Transverse colon (tissue), 4 donors: ENCODE data around the gene EPB41L4B. TPM values are rescaled to one million over a fixed set of nuclear protein-coding genes. Genes with fewer than 3 reads are reported as not detected.
A peak's percentile ranks its signal among the peaks of the same experiment; 100 is the strongest.

Source experiments
- DNase-seq: peaks from one replicate; pipeline ENCODE4 v3.0.0-alpha.2; 2019
- H3K27ac ChIP-seq, 4 donors: fragments of 200-600 bp; sonication (generic); 2 replicates each; pipeline ENCODE4 v1.5.1; 2016 to 2018; ENCODE audit warnings: inconsistent platforms in 4 of 4
- H3K27me3 ChIP-seq: fragments of 200-600 bp; sonication (generic); 2 replicates; pipeline ENCODE4 v1.5.1; 2017; ENCODE audit warnings: inconsistent platforms
- H3K36me3 ChIP-seq, 4 donors: fragments of 200-600 bp; sonication (generic); 2 replicates each; pipeline ENCODE4 v1.5.1; 2017 to 2019; ENCODE audit warnings: inconsistent platforms in 4 of 4
- H3K4me1 ChIP-seq, 4 donors: fragments of 200-600 bp; sonication (generic); 2 replicates each; pipeline ENCODE4 v1.5.1; 2017 to 2020; ENCODE audit warnings: inconsistent platforms in 4 of 4
- H3K4me3 ChIP-seq, 4 donors: fragments of 200-600 bp; sonication (generic); 1 replicate in 1 of 4; 2 replicates in 3 of 4; pipeline versions ENCODE4 v1.5.1 to v1.6.1; 2017 to 2019; ENCODE audit warnings: inconsistent platforms in 4 of 4
- H3K9me3 ChIP-seq, 2 donors: fragments of 200-600 bp; sonication (generic); 2 replicates each; pipeline ENCODE4 v1.5.1; 2017 to 2019; ENCODE audit warnings: inconsistent platforms in 2 of 2
- EP300 ChIP-seq: sonication (generic); formaldehyde crosslinking; IDR thresholded peaks from one replicate; pipeline ENCODE4 v1.6.1; 2017; ENCODE audit warnings: antibody characterized with exemption, low read depth
- POLR2A ChIP-seq: fragments of 450-650 bp; IDR thresholded peaks from one replicate; pipeline ENCODE4 v1.6.1; 2016; ENCODE audit warnings: antibody characterized with exemption, mild to moderate bottlenecking, moderate library complexity
- POLR2AphosphoS5 ChIP-seq, 3 donors: sonication (generic); formaldehyde crosslinking; IDR thresholded peaks; one replicate each; pipeline ENCODE4 v1.6.1; 2016; ENCODE audit warnings: antibody characterized with exemption in 3 of 3
- WGBS, 2 donors: methylation state at CpG; one replicate each; pipeline ENCODE4 v1.1.5; 2018; ENCODE audit warnings: low coverage in 1 of 2; 5-methylcytosine and 5-hydroxymethylcytosine counted together
- in situ Hi-C, 4 donors: fragments of 200-750 bp; cut with MboI; loops; one replicate each; pipeline versions ENCODE4 v1.15.0 to v1.15.1; 2017; ENCODE audit warnings: low sequenced_read_pairs in 3 of 4, low pct_ligation_motif_present in 1 of 4, low pct_unique_long_range_greater_than_20kb in 1 of 4
- intact Hi-C: fragments of 100-400 bp; cut with DNase I; formaldehyde crosslinking; loops from one replicate; pipeline ENCODE4 v1.15.1; 2023; ENCODE audit warnings: low total_unique reads
- total RNA-seq, 4 donors: library from RNA; depleted of rRNA; stranded (reverse); fragments of >200 nt; gene quantifications; one replicate each; pipeline ENCODE4 v1.1.0, GENCODE V29; 2016
- TF ChIP-seq, protein P1 (sequence below), 5 experiments: fragments of 200-600 bp in 3 of 5; fragments of 450-650 bp in 2 of 5; sonication (generic) in 3 of 5; IDR thresholded peaks; 1 replicate in 2 of 5; 2 replicates in 3 of 5; pipeline ENCODE4 v1.5.1; 2016 to 2017; ENCODE audit warnings: antibody characterized with exemption in 5 of 5, inconsistent platforms in 3 of 5, mild to moderate bottlenecking in 2 of 5, moderate library complexity in 1 of 5

The EPB41L4B gene
- total RNA-seq, 4 donors from 2014 or later: 76.8 to 159 (median 110) TPM

DNA sequence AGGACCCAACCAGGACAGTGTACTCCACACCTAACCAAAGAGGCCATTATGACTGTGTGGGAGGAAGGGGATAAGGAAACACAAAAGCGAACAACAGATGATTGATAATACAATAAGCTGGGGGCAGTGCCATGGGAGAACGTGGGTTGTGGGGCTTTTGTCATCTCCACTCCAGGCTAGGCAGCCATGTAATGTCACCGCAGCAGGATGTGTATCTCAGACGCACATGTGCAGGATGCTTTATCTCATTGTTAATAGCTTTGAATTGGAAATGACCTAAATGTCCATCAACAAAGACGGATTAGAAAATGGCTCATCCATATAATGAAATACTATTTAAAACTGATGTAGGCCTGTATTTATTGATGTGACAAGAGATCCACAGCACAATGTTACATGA is 51.0 kb downstream of the EPB41L4B start:
- in situ Hi-C loops: no loop called here
- no peaks in the 10 kb centered on the region for H3K36me3 ChIP-seq
- no peak for TF ChIP-seq EP300
- no peak for TF ChIP-seq POLR2A
- TF ChIP-seq POLR2AphosphoS5 (IDR thresholded peaks at IDR 0.05): no peak
- TF ChIP-seq, protein P1, sequence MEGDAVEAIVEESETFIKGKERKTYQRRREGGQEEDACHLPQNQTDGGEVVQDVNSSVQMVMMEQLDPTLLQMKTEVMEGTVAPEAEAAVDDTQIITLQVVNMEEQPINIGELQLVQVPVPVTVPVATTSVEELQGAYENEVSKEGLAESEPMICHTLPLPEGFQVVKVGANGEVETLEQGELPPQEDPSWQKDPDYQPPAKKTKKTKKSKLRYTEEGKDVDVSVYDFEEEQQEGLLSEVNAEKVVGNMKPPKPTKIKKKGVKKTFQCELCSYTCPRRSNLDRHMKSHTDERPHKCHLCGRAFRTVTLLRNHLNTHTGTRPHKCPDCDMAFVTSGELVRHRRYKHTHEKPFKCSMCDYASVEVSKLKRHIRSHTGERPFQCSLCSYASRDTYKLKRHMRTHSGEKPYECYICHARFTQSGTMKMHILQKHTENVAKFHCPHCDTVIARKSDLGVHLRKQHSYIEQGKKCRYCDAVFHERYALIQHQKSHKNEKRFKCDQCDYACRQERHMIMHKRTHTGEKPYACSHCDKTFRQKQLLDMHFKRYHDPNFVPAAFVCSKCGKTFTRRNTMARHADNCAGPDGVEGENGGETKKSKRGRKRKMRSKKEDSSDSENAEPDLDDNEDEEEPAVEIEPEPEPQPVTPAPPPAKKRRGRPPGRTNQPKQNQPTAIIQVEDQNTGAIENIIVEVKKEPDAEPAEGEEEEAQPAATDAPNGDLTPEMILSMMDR (IDR thresholded peaks at IDR 0.05): no peak
- no peaks in the 10 kb centered on the region for H3K27me3 ChIP-seq
- H3K4me1 ChIP-seq: peaks cover 15 to 27% (median 18%) of the 10 kb centered on the region in 4 donors
- H3K27ac ChIP-seq: no peak overlapping the region
- intact Hi-C loops: loop anchor here (10.0 kb wide), 1 partner anchor 1315 kb away; no protein-coding TSS in a partner anchor
- WGBS, 2 donors: 81 to 82% methylated on average over 5 of the region's 5 CpGs
- H3K9me3 ChIP-seq: no peaks in the 10 kb centered on the region
- H3K4me3 ChIP-seq: no peak overlapping the region
- DNase-seq: no peak

DNA sequence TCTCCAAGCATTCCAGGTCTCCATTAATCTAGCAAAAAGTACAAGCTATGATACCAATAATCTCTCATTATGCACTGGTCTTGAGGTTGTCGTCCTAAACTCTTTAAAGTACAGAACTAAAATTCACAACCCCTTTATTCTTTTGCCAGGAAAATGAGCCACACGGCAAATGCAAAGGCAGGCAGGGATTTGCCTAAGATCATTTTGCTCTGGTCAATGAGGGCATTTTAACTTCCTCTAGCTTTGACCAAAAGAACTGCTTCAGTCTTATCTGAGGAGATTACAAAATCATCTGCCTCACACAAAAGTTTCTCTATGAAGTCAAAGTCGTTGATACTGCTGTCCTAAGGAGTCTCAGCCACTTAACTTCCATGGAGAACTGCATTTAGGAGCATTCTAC is 51.8 kb downstream of the EPB41L4B start:
- H3K4me1 ChIP-seq: peaks cover 8 to 21% (median 11%) of the 10 kb centered on the region in 4 donors
- in situ Hi-C loops (no loop called here), intact Hi-C loops (loop anchor here (10.0 kb wide), 1 partner anchor 1316 kb away; no protein-coding TSS in a partner anchor)
- H3K36me3 ChIP-seq: no peaks in the 10 kb centered on the region
- 73 to 95% methylated on average over 2 to 3 of the region's 3 CpGs for WGBS, 2 donors
- TF ChIP-seq EP300: no peak
- TF ChIP-seq POLR2AphosphoS5 (IDR thresholded peaks at IDR 0.05): no peak
- TF ChIP-seq, protein P1 (IDR thresholded peaks at IDR 0.05): no peak
- TF ChIP-seq POLR2A: no peak
- DNase-seq: no peak
- no peak overlapping the region for H3K4me3 ChIP-seq
- H3K27ac ChIP-seq: no peak overlapping the region
- no peaks in the 10 kb centered on the region for H3K9me3 ChIP-seq
- no peaks in the 10 kb centered on the region for H3K27me3 ChIP-seq

DNA sequence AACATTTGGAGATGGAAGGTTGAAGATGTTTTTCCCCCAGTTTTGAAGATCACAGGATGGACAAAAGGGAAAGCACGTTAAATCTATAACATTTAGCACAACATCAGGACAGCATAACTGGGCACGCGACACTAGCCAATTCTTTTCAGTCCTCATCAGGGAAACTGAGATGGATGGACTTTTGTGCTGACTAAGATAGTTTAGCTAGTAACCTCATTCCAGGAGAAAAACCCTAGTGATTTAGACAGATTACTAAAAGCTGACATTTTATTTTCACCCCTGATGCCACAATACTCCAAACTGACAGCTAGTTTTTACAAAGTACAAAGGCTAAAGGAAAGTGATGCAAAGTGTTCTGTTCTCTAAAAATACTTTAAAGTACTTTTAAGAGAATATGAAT is 53.3 kb downstream of the EPB41L4B start:
- Histone ChIP-seq H3K27me3 (no peaks in the 10 kb centered on the region), H3K4me1 (peaks cover 0 to 11% (median 5%) of the 10 kb centered on the region in 4 donors), H3K9me3 (no peaks in the 10 kb centered on the region), H3K27ac (no peak overlapping the region), H3K36me3 (no peaks in the 10 kb centered on the region), H3K4me3 (no peak overlapping the region)
- in situ Hi-C loops: no loop called here
- 91 to 100% methylated on average over 3 of the region's 3 CpGs for WGBS, 2 donors
- no peak for DNase-seq
- TF ChIP-seq, protein P1 (IDR thresholded peaks at IDR 0.05): no peak
- TF ChIP-seq POLR2A (no peak), POLR2AphosphoS5 (IDR thresholded peaks at IDR 0.05) (no peak), EP300 (no peak)
- intact Hi-C loops: loop anchor here (10.0 kb wide), 1 partner anchor 1317 kb away; no protein-coding TSS in a partner anchor

DNA sequence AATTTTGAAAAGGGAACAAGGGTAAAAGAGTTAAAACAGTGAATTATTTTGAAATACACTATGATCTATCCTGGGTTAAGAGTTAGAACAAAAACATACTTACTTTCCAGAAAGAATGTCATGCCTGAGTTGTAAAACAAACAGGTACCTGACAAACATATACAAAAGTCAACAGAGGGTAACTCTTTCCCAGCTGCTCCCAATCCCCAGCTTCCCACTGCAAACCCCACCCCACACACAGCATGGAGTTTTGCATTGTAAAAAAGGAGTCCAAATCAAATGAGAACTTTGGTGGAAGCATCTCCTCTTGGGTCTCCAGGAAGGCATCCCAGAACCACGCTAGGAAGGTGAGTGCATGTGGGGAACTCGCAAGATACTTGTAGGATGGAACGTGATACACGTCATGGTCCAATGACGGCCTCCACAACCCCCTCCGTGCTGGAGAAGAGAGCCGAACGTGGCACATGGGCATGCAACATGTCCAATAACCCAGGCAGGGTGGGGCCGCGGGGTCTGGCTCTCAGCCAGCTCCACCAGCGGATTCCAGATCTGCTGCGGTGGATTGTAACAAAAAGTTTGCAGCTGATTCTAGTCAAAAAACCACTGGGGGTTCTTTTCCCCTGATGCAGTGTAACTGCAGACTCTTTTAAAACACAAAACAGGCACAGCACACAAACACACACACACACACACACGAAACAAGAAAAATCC is 55.8 kb downstream of the EPB41L4B start:
- DNase-seq: peak; percentile 73
- no peaks in the 10 kb centered on the region for H3K9me3 ChIP-seq
- WGBS, 2 donors: 57 to 81% methylated on average over 4 to 13 of the region's 13 CpGs
- no peaks in the 10 kb centered on the region for H3K27me3 ChIP-seq
- in situ Hi-C loops (no loop called here), intact Hi-C loops (loop anchor here (10.0 kb wide), 1 partner anchor 1320 kb away; no protein-coding TSS in a partner anchor)
- no peak overlapping the region for H3K4me3 ChIP-seq
- peaks cover 0 to 11% (median 5%) of the 10 kb centered on the region in 4 donors for H3K4me1 ChIP-seq
- no peak overlapping the region for H3K27ac ChIP-seq
- TF ChIP-seq POLR2AphosphoS5 (IDR thresholded peaks at IDR 0.05): no peak
- TF ChIP-seq EP300: no peak
- TF ChIP-seq, protein P1 (IDR thresholded peaks at IDR 0.05): no peak
- no peak for TF ChIP-seq POLR2A
- H3K36me3 ChIP-seq: no peaks in the 10 kb centered on the region
